ENCODE measurements around the gene AKAP5. TPM values are rescaled to one million over a fixed set of nuclear protein-coding genes. Genes with fewer than 3 reads are reported as not detected.

AKAP5 gene
- total and polyA plus RNA-seq, 2 of the 8 experiments (the other 6 are each of a cell fraction or from before 2014, with no cell fraction given), result 0.50 to 3.8 TPM

GRCh38 chr14:64463195-64463594 is 2.1 kb upstream of the AKAP5 start:
- no peak overlapping the region for H3K14ac ChIP-seq (ENCODE audit: insufficient read length)
- H3K23ac ChIP-seq (ENCODE audit: insufficient read length), result no peak overlapping the region
- TF ChIP-seq NANOG (IDR thresholded peaks at IDR 0.05; ENCODE audit: insufficient read depth, low read depth, low read length, poor library complexity, severe bottlenecking) (no peak), JUND (IDR thresholded peaks at IDR 0.05; ENCODE audit: low read length) (no peak), KDM5A (IDR thresholded peaks at IDR 0.05; ENCODE audit: low read length) (no peak), ASH2L (IDR thresholded peaks at IDR 0.05; ENCODE audit: low read length) (no peak), RNF2 (IDR thresholded peaks at IDR 0.05; ENCODE audit: borderline replicate concordance, low read depth, low read length, missing control alignments, poor library complexity, severe bottlenecking) (no peak), CTBP2 (IDR thresholded peaks at IDR 0.05; ENCODE audit: borderline replicate concordance, insufficient read depth, insufficient read length, low read length) (no peak), SP4 (IDR thresholded peaks at IDR 0.05; ENCODE audit: low read length) (no peak)

More at GRCh38 chr14:64463195-64463594, 2.1 kb upstream of the AKAP5 start:
- H3K9ac ChIP-seq (replicated peaks in 1 of 4; ENCODE audit: extremely low read depth in 1 of 4, low read depth in 3 of 4, low read length in 3 of 4), result no peak overlapping the region
- H4K91ac ChIP-seq (replicated peaks; ENCODE audit: insufficient read length, low read length), result no peak overlapping the region
- no peak overlapping the region for H2AK5ac ChIP-seq (ENCODE audit: low read depth, low read length)
- peaks cover 13% of the 10 kb centered on the region for H3K23me2 ChIP-seq (ENCODE audit: low read depth, low read length)
- CTCF ChIA-PET (ENCODE audit: partially characterized antibody), result interaction anchor here (0.7 to 1.7 kb wide), 10 partner anchors 21 to 88 kb away, joined by 3 to 7 read pairs (median 3); no protein-coding TSS in a partner anchor
- no peak overlapping the region for H3K27ac ChIP-seq (ENCODE audit: low read depth, low read length)
- no peak overlapping the region for H3K56ac ChIP-seq (replicated peaks; ENCODE audit: insufficient read length, low read depth, low read length)
- no peaks in the 10 kb centered on the region for H3K79me1 ChIP-seq (ENCODE audit: low read depth, low read length)
- POLR2A ChIA-PET (ENCODE audit: partially characterized antibody), result interaction anchor here (0.6 to 6.1 kb wide), 7 partner anchors 9 to 75 kb away, joined by 3 to 52 read pairs (median 5); partner anchors contain the start of genes MTHFD1, ZBTB1 and ZBTB25
- H3K27me3 ChIP-seq (replicated peaks in 1 of 4; ENCODE audit: control insufficient read depth in 3 of 4, extremely low read depth in 1 of 4, insufficient read depth in 3 of 4, low read length in 3 of 4), result no peaks in the 10 kb centered on the region
- no peak overlapping the region for H4K5ac ChIP-seq (ENCODE audit: insufficient read length, low read depth, low read length)
- no peak overlapping the region for H2BK120ac ChIP-seq (replicated peaks; ENCODE audit: low read depth, low read length)
- FAIRE-seq (no peak), DNase-seq (ENCODE audit: low read depth in 1 of 2, low spot score in 2 of 2) (no peak)
- no peak overlapping the region for H3K4me3 ChIP-seq (ENCODE audit: extremely low read depth in 1 of 4, insufficient read depth in 2 of 4, low read depth in 3 of 4, low read length in 4 of 4)
- H2BK5ac ChIP-seq (ENCODE audit: low read depth, low read length), result no peak overlapping the region
- H3K4me1 ChIP-seq (replicated peaks in 1 of 4; ENCODE audit: control insufficient read depth in 3 of 4, insufficient read depth in 4 of 4, low read length in 3 of 4), result peaks cover 0 to 6% (median 4%) of the 10 kb centered on the region in 4 experiments; a peak in 4 of 7 replicates
- peaks cover 2 to 3% of the 10 kb centered on the region in 2 experiments for H4K20me1 ChIP-seq (replicated peaks in 1 of 2; ENCODE audit: control insufficient read depth in 1 of 2, insufficient read depth in 2 of 2, low read length in 2 of 2)
- H2BK20ac ChIP-seq (ENCODE audit: low read length), result no peak overlapping the region
- H3K18ac ChIP-seq (ENCODE audit: extremely low read depth, low read length), result no peak overlapping the region
- WGBS, 2 experiments (ENCODE audit: extremely low coverage in 1 of 2, insufficient coverage in 1 of 2, insufficient read length in 1 of 2, insufficient replicate concordance in 2 of 2, low coverage in 1 of 2, low lambda C conversion rate in 2 of 2, missing lambda C conversion rate in 1 of 2), result 88% methylated on average over 2 of the region's 2 CpGs; no CpG with 5 or more reads in 1 of the 2 experiments
- no peak overlapping the region for H3K4me2 ChIP-seq (ENCODE audit: insufficient read depth in 1 of 2, low read depth in 2 of 2, low read length in 2 of 2)
- no peak overlapping the region for H3K4ac ChIP-seq (replicated peaks; ENCODE audit: insufficient read length, low read depth, low read length)
- H2BK12ac ChIP-seq (ENCODE audit: low read depth, low read length), result no peak overlapping the region
- H2AFZ ChIP-seq (ENCODE audit: low read length), result no peak overlapping the region
- H3K9me3 ChIP-seq (ENCODE audit: insufficient read depth in 2 of 2, low read depth in 1 of 2, low read length in 1 of 2), result no peaks in the 10 kb centered on the region
- no peak overlapping the region for H4K8ac ChIP-seq (ENCODE audit: extremely low read depth, insufficient read depth, low read length)
- peaks cover 2 to 19% (median 15%) of the 10 kb centered on the region in 4 experiments; a peak in 6 of 8 replicates for H3K36me3 ChIP-seq (ENCODE audit: control insufficient read depth in 2 of 4, insufficient read depth in 4 of 4, low read length in 3 of 4)
- H2BK15ac ChIP-seq (ENCODE audit: low read length), result no peak overlapping the region
- H3K79me2 ChIP-seq (ENCODE audit: control insufficient read depth in 1 of 2, insufficient read depth in 2 of 2, low read length in 2 of 2), result no peaks in the 10 kb centered on the region
